GM12878 (cell line): ENCODE data around the gene SERPINI1. TPM values are rescaled to one million over a fixed set of nuclear protein-coding genes. Genes with fewer than 3 reads are reported as not detected.

Experiments used
- ATAC-seq: fragments of 200-7000 bp; cut with Tn5 transposase; 3 replicates; pipeline ENCODE4 v1.9.1; 2020; ENCODE audit warnings: mild to moderate bottlenecking, moderate library complexity
- BruUV-seq: library from RNA; stranded (reverse); fragments of 400-500 nt; replicated peaks from 2 replicates; lab custom pipeline; 2021; lab: Mats Ljungman, UMichigan
- CTCF ChIA-PET: fragments of 300-600 bp; sonication (Branson Sonifier 250); formaldehyde crosslinking; extraction: SDS; loops from one replicate; lab custom pipeline; 2021; ENCODE audit warnings: inconsistent platforms; lab: Yijun Ruan, JAX
- POLR2A ChIA-PET: fragments of 350-600 bp; formaldehyde crosslinking; extraction: SDS; loops from one replicate; lab custom pipeline; 2021; ENCODE audit warnings: inconsistent platforms; lab: Charles Lee
- RAD21 ChIA-PET: fragments of 300-600 bp; sonication (Branson Sonifier 250); formaldehyde crosslinking; loops from one replicate; lab custom pipeline; 2023; ENCODE audit warnings: antibody characterized with exemption; ENCODE audit not compliant: unreplicated experiment; lab: Charles Lee
- SMC1A ChIA-PET: fragments of 300-600 bp; sonication (Branson Sonifier 250); formaldehyde crosslinking; loops from one replicate; lab custom pipeline; 2023; ENCODE audit not compliant: unreplicated experiment, uncharacterized antibody; lab: Charles Lee
- DNase-seq: peaks from one replicate; pipeline ENCODE4 v3.0.0-alpha.2; 2011; ENCODE audit warnings: low read depth, low spot score
- FAIRE-seq: peaks from 3 replicates; lab custom pipeline; 2011; peaks lifted over from hg19 to GRCh38; lab: Jason Lieb, UNC
- H2AFZ ChIP-seq: 2 replicates; pipeline ENCODE4 v1.6.0; 2011; ENCODE audit warnings: low read depth, low read length, control low read depth; ENCODE audit not compliant: control insufficient read depth
- H3K27ac ChIP-seq: 2 replicates; pipeline ENCODE4 v1.5.1; 2011; ENCODE audit warnings: control low read depth; ENCODE audit not compliant: control insufficient read depth, insufficient read depth
- H3K27me3 ChIP-seq, 2 experiments: replicated peaks in 1 of 2; 2 replicates each; pipeline versions ENCODE4 v1.6.0 to v1.6.1; 2011; ENCODE audit warnings: low read length in 1 of 2; ENCODE audit not compliant: control insufficient read depth in 2 of 2, insufficient read depth in 2 of 2
- H3K36me3 ChIP-seq, 2 experiments: 2 replicates each; pipeline ENCODE4 v1.5.1; 2011; ENCODE audit warnings: low read length in 1 of 2; ENCODE audit not compliant: control insufficient read depth in 2 of 2, insufficient read depth in 2 of 2
- H3K4me1 ChIP-seq: 2 replicates; pipeline ENCODE4 v1.6.1; 2011; ENCODE audit warnings: mild to moderate bottlenecking, low read length, moderate library complexity, mixed read lengths; ENCODE audit not compliant: control insufficient read depth, insufficient read depth
- H3K4me2 ChIP-seq: 2 replicates; pipeline ENCODE4 v1.6.0; 2011; ENCODE audit warnings: control low read depth; ENCODE audit not compliant: control insufficient read depth, insufficient read depth
- H3K4me3 ChIP-seq: fragments of 200-600 bp; sonication (generic); 2 replicates; pipeline ENCODE4 v1.5.1; 2016
- H3K79me2 ChIP-seq: 2 replicates; pipeline ENCODE4 v1.6.0; 2011; ENCODE audit warnings: low read length; ENCODE audit not compliant: control insufficient read depth, insufficient read depth
- H3K9ac ChIP-seq: 2 replicates; pipeline ENCODE4 v1.8.0; 2011; ENCODE audit warnings: low read length, control low read depth, mixed read lengths; ENCODE audit not compliant: control insufficient read depth, insufficient read depth
- H3K9me3 ChIP-seq: replicated peaks from 3 replicates; pipeline ENCODE4 v1.5.1; 2011; ENCODE audit warnings: mild to moderate bottlenecking, low read length; ENCODE audit not compliant: control insufficient read depth, insufficient read depth
- H4K20me1 ChIP-seq: 2 replicates; pipeline ENCODE4 v1.6.0; 2011; ENCODE audit not compliant: control insufficient read depth, insufficient read depth
- BRCA1 ChIP-seq: IDR thresholded peaks from 2 replicates; pipeline ENCODE4 v1.6.1; 2011; ENCODE audit warnings: low read depth, low read length, improper control_type of control experiment
- WGBS: methylation state at CpG from one replicate; pipeline ENCODE4 v1.1.6; 2016; ENCODE audit warnings: low lambda C conversion rate; ENCODE audit not compliant: insufficient replicate concordance, insufficient coverage; ENCODE audit errors: missing lambda C conversion rate; 5-methylcytosine and 5-hydroxymethylcytosine counted together
- in situ Hi-C: fragments of 300-500 bp; cut with MboI; formaldehyde crosslinking; loops from 9 replicates; pipeline ENCODE4 v1.14.3; 2018; ENCODE audit warnings: mixed read lengths
- intact Hi-C: fragments of 100-400 bp; cut with micrococcal nuclease; formaldehyde crosslinking; loops from one replicate; pipeline ENCODE4 v1.14.2; 2022; ENCODE audit not compliant: unreplicated experiment
- polyA plus RNA-seq, 11 experiments: library from polyadenylated mRNA; depleted of rRNA in 4 of 11; unstranded in 6 of 11; stranded (reverse) in 5 of 11; fragments of >200 nt; fragmentation: Nextera tagmentation in 4 of 11; fragmentation: Illumina TruSeq in 1 of 11; extraction: Ambion mirVana in 4 of 11; extraction: Trizol in 1 of 11; gene quantifications; 1 replicate in 1 of 11; 2 replicates in 10 of 11; pipeline versions ENCODE4 v1.2.1 to v1.2.3, GENCODE V29; 2011 to 2016; ENCODE audit warnings: inconsistent platforms in 2 of 11, missing spikeins in 2 of 11, low read depth in 1 of 11
- total RNA-seq, 4 experiments: library from RNA; depleted of rRNA in 3 of 4; stranded (reverse); fragments of >200 nt in 3 of 4; fragmentation: Illumina TruSeq in 1 of 4; extraction: Trizol in 1 of 4; gene quantifications; 2 replicates each; pipeline versions ENCODE4 v1.2.1 to v1.2.3, GENCODE V29; 2013 to 2021
- TF ChIP-seq, protein P1 (sequence below): fragments of 450-650 bp; IDR thresholded peaks from 2 replicates; pipeline ENCODE4 v1.6.1; 2017; ENCODE audit warnings: mild to moderate bottlenecking, moderate library complexity
- TF ChIP-seq, protein P2 (sequence below): IDR thresholded peaks from 2 replicates; pipeline ENCODE4 v1.6.1; 2011; ENCODE audit warnings: borderline replicate concordance, low read depth, mild to moderate bottlenecking, moderate library complexity, low read length; ENCODE audit not compliant: insufficient read depth, poor library complexity, severe bottlenecking

The SERPINI1 gene
- total and polyA plus RNA-seq, 10 of the 15 experiments (the other 5 are each of a cell fraction or from before 2014, with no cell fraction given) = 1.5 to 7.6 (median 3.6) TPM

DNA sequence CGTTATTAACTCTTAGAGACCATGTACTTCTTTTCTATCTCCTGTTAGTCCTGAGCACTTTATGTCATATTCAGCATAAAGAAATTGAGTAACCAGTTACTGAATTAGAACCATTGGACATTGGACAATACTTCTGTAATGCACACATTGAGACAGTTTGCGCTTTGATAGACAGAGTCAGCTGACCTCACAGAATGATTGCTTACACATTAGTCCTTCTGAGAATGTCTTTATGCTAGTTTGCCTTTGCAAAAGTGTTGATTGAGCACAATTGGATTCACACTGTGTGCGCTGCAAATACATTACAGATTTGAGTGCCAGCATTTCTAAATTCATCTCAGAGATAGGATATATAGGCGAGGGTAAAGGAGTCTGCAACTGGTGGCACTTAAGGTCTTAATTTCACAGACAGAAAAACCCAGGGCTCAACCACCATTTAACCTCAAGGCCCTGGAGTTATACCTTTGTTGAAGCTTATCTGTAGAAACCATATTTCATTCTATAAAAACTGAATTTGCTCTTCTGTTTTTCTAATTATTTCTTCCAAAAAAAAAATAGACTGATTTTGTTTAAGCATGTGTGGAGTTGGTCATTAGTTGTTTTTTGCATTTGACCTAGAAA is 3.8 kb downstream of the SERPINI1 start:
- ChIA-PET POLR2A (interaction anchor here (0.5 kb wide), 1 partner anchor 1894 kb away, joined by 5 read pairs; no protein-coding TSS in a partner anchor), CTCF (interaction anchor here (0.7 to 3.5 kb wide), 5 partner anchors 9 to 414 kb away, joined by 3 to 42 read pairs (median 24); partner anchors contain the start of gene ZBBX), SMC1A (interaction anchor here (2.2 to 3.1 kb wide), 4 partner anchors 10 to 359 kb away, joined by 7 to 24 read pairs (median 18); partner anchors contain the start of gene ZBBX)
- H3K27me3 ChIP-seq = no peaks in the 10 kb centered on the region
- no peaks in the 10 kb centered on the region for H3K4me1 ChIP-seq
- H3K4me3 ChIP-seq = no peak overlapping the region
- DNase-seq = no peak
- 81% methylated on average over 4 of the region's 4 CpGs for WGBS
- no peaks in the 10 kb centered on the region for H4K20me1 ChIP-seq
- in situ Hi-C loops = no loop called here
- no TSS peak for BruUV-seq
- no peak overlapping the region for H2AFZ ChIP-seq
- no peaks in the 10 kb centered on the region for H3K36me3 ChIP-seq
- TF ChIP-seq, protein P1, sequence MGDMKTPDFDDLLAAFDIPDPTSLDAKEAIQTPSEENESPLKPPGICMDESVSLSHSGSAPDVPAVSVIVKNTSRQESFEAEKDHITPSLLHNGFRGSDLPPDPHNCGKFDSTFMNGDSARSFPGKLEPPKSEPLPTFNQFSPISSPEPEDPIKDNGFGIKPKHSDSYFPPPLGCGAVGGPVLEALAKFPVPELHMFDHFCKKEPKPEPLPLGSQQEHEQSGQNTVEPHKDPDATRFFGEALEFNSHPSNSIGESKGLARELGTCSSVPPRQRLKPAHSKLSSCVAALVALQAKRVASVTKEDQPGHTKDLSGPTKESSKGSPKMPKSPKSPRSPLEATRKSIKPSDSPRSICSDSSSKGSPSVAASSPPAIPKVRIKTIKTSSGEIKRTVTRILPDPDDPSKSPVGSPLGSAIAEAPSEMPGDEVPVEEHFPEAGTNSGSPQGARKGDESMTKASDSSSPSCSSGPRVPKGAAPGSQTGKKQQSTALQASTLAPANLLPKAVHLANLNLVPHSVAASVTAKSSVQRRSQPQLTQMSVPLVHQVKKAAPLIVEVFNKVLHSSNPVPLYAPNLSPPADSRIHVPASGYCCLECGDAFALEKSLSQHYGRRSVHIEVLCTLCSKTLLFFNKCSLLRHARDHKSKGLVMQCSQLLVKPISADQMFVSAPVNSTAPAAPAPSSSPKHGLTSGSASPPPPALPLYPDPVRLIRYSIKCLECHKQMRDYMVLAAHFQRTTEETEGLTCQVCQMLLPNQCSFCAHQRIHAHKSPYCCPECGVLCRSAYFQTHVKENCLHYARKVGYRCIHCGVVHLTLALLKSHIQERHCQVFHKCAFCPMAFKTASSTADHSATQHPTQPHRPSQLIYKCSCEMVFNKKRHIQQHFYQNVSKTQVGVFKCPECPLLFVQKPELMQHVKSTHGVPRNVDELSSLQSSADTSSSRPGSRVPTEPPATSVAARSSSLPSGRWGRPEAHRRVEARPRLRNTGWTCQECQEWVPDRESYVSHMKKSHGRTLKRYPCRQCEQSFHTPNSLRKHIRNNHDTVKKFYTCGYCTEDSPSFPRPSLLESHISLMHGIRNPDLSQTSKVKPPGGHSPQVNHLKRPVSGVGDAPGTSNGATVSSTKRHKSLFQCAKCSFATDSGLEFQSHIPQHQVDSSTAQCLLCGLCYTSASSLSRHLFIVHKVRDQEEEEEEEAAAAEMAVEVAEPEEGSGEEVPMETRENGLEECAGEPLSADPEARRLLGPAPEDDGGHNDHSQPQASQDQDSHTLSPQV = no peak
- TF ChIP-seq, protein P2, sequence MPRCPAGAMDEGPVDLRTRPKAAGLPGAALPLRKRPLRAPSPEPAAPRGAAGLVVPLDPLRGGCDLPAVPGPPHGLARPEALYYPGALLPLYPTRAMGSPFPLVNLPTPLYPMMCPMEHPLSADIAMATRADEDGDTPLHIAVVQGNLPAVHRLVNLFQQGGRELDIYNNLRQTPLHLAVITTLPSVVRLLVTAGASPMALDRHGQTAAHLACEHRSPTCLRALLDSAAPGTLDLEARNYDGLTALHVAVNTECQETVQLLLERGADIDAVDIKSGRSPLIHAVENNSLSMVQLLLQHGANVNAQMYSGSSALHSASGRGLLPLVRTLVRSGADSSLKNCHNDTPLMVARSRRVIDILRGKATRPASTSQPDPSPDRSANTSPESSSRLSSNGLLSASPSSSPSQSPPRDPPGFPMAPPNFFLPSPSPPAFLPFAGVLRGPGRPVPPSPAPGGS = peak; percentile 53
- TF ChIP-seq BRCA1 = no peak
- TF ChIP-seq, all 136 proteins: peak for 1
- no peaks in the 10 kb centered on the region; the same call in 2 of the 3 replicates for H3K9me3 ChIP-seq
- peaks cover 3% of the 10 kb centered on the region for H3K79me2 ChIP-seq
- intact Hi-C loops = loop anchor here (10.0 kb wide), 1 partner anchor 356 kb away; the partner anchor contains the start of gene GOLIM4
- FAIRE-seq (no peak), ATAC-seq (no peak)
- no peak overlapping the region for H3K9ac ChIP-seq
- H3K27ac ChIP-seq = no peak overlapping the region
- H3K4me2 ChIP-seq = no peak overlapping the region
- RAD21 ChIA-PET = interaction anchor here (0.7 to 2.5 kb wide), 2 partner anchors 48 to 54 kb away, joined by 3 to 9 read pairs; no protein-coding TSS in a partner anchor
